Activated B cell treated with CpG ODN at 0.5 μM for 24 hours (primary cell): ENCODE measurements around the gene CADM3. TPM values are rescaled to one million over a fixed set of nuclear protein-coding genes. Genes with fewer than 3 reads are reported as not detected.

ENCODE experiments used
- ATAC-seq: fragments of 200-7000 bp; cut with Tn5 transposase; one replicate; pipeline ENCODE4 v1.10.0; 2021; ENCODE audit warnings: low read depth, mild to moderate bottlenecking, moderate library complexity
- CTCF ChIA-PET: fragments of 350-600 bp; sonication (Branson Sonifier 250); formaldehyde crosslinking; loops from one replicate; lab custom pipeline; 2021; ENCODE audit warnings: antibody characterized with exemption; lab: Charles Lee
- POLR2A ChIA-PET: fragments of 350-600 bp; sonication (Branson Sonifier 250); formaldehyde crosslinking; loops from one replicate; lab custom pipeline; 2021; ENCODE audit warnings: antibody characterized with exemption; lab: Charles Lee
- DNase-seq: peaks from one replicate; pipeline ENCODE4 v3.0.0; 2022
- H3K27ac Mint-ChIP-seq: one replicate; pipeline ENCODE4 v1.8.0; 2020; ENCODE audit warnings: mixed read lengths
- H3K27me3 Mint-ChIP-seq: one replicate; pipeline ENCODE4 v1.8.0; 2021; ENCODE audit warnings: mixed read lengths
- H3K36me3 Mint-ChIP-seq: one replicate; pipeline ENCODE4 v1.8.0; 2021; ENCODE audit warnings: low read depth, mixed read lengths
- H3K4me1 Mint-ChIP-seq: one replicate; pipeline ENCODE4 v1.8.0; 2021; ENCODE audit warnings: mixed read lengths
- H3K4me3 Mint-ChIP-seq: one replicate; pipeline ENCODE4 v1.8.0; 2020; ENCODE audit warnings: mild to moderate bottlenecking, mixed read lengths
- H3K9me3 Mint-ChIP-seq: one replicate; pipeline ENCODE4 v1.8.0; 2020; ENCODE audit warnings: mixed read lengths
- CTCF ChIP-seq: fragments of 200-600 bp; IDR thresholded peaks from one replicate; pipeline ENCODE4 v1.8.0; 2022; ENCODE audit warnings: antibody characterized with exemption, mild to moderate bottlenecking
- intact Hi-C: fragments of 100-400 bp; cut with micrococcal nuclease; formaldehyde crosslinking; loops from one replicate; pipeline ENCODE4 v1.15.1; 2024
- total RNA-seq: library from RNA; stranded (reverse); gene quantifications from 2 replicates; pipeline ENCODE4 v1.2.3, GENCODE V29; 2022

CADM3 gene
- total RNA-seq, 1 donor from 2014 or later, result 0.84 TPM

GRCh38 chr1:159163614-159164228 lies 7.7 kb upstream of the CADM3 start:
- intact Hi-C loops, result no loop called here
- Mint-ChIP-seq H3K27ac (no peak overlapping the region), H3K36me3 (no peaks in the 10 kb centered on the region), H3K9me3 (no peaks in the 10 kb centered on the region), H3K4me1 (peaks cover 7% of the 10 kb centered on the region), H3K4me3 (no peak overlapping the region), H3K27me3 (no peaks in the 10 kb centered on the region)
- DNase-seq (no peak), ATAC-seq (no peak)
- no peak for TF ChIP-seq CTCF
- ChIA-PET CTCF (interaction anchor here (1.3 to 7.4 kb wide), 3 partner anchors 34 to 844 kb away, joined by 4 to 113 read pairs (median 60); no protein-coding TSS in a partner anchor), POLR2A (no interaction called here)

DNA sequence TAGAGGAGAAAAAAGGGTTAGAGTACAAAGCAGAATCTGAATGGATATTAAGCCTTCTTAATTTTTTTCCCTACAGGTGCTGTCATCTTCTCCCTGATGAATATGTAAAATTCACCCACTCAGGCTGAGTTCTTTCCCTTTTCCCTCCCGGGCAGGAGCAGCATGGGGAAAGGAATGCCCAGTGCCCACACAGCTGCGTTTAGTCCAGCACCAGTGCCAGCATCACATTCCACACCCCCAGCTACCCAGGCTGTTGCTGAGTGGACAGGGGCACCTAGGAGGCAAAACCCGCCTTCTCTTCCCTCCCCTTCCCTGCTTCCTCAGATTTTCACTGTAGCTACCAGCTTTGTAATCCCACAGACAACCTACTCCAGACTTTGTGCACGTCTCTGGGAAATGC lies 3.4 kb upstream of the CADM3 start:
- intact Hi-C loops, result no loop called here
- ATAC-seq (no peak), DNase-seq (no peak)
- ChIA-PET CTCF (interaction anchor here (1.0 kb wide), 1 partner anchor 30 kb away, joined by 3 read pairs; no protein-coding TSS in a partner anchor), POLR2A (no interaction called here)
- Mint-ChIP-seq H3K4me1 (peaks cover 11% of the 10 kb centered on the region), H3K4me3 (no peak overlapping the region), H3K9me3 (no peaks in the 10 kb centered on the region), H3K27me3 (peaks cover 14% of the 10 kb centered on the region), H3K36me3 (no peaks in the 10 kb centered on the region), H3K27ac (no peak overlapping the region)
- no peak for TF ChIP-seq CTCF

GRCh38 chr1:159170639-159171038 lies 776 bp upstream of the CADM3 start:
- Mint-ChIP-seq H3K4me1 (peaks cover 18% of the 10 kb centered on the region), H3K36me3 (peaks cover 3% of the 10 kb centered on the region), H3K4me3 (peak overlapping the region; percentile 16), H3K9me3 (no peaks in the 10 kb centered on the region), H3K27me3 (peaks cover 29% of the 10 kb centered on the region), H3K27ac (no peak overlapping the region)
- intact Hi-C loops, result no loop called here
- ChIA-PET CTCF (interaction anchor here (1.2 kb wide), 1 partner anchor 9 kb away, joined by 3 read pairs; no protein-coding TSS in a partner anchor), POLR2A (no interaction called here)
- DNase-seq (no peak), ATAC-seq (no peak)
- TF ChIP-seq CTCF, result no peak

DNA sequence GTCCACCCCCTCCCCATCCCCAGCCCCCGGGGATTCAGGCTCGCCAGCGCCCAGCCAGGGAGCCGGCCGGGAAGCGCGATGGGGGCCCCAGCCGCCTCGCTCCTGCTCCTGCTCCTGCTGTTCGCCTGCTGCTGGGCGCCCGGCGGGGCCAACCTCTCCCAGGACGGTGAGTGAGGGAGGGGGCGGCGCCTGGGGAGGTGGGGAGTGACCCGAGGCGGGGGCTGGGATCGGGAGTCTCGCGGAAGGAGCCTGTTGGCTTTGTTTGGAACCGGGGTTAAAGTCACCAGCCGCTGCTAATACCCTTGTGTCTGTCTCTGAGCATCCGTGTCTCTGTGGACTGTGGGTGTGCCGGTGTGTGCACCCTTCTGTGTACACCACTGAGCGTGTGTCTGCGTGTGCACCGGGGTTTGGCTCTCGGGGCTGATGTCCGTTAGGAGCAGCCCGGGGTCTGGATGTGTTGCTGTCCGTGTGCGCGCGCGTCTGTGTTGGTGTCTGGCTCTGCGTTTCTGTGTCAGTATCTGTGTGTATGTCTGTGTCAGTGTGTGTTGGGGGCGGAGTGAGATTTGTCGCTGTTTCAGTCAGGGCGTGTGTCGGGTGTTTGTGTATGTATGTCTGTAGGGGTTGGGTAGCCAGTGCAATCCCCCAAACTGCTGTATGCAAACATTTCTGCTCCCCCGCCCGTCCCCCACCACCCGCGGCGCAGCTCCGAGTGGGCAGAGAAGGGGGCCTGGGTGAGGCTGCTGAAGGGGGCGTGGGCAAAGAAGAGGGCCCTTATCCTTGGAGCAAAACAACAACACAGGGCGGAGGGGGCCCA lies 480 bp downstream of the CADM3 start:
- intact Hi-C loops, result loop anchor here (2.0 kb wide), 1 partner anchor 15 kb away; no protein-coding TSS in a partner anchor
- CTCF ChIA-PET, result no interaction called here
- ATAC-seq (peak; percentile 37), DNase-seq (no peak)
- no peak for TF ChIP-seq CTCF
- Mint-ChIP-seq H3K27me3 (peaks cover 29% of the 10 kb centered on the region), H3K4me3 (peak overlapping the region; percentile 61), H3K27ac (no peak overlapping the region), H3K4me1 (peaks cover 18% of the 10 kb centered on the region), H3K9me3 (no peaks in the 10 kb centered on the region), H3K36me3 (peaks cover 3% of the 10 kb centered on the region)
- POLR2A ChIA-PET, result no interaction called here
